ENCODE measurements around the gene MIOX. TPM values are rescaled to one million over a fixed set of nuclear protein-coding genes. Genes with fewer than 3 reads are reported as not detected.

MIOX gene
- total and polyA plus RNA-seq, 9 of the 15 experiments (the other 6 are each of a cell fraction or from before 2014, with no cell fraction given) = 0.08 TPM; not detected in 8

DNA sequence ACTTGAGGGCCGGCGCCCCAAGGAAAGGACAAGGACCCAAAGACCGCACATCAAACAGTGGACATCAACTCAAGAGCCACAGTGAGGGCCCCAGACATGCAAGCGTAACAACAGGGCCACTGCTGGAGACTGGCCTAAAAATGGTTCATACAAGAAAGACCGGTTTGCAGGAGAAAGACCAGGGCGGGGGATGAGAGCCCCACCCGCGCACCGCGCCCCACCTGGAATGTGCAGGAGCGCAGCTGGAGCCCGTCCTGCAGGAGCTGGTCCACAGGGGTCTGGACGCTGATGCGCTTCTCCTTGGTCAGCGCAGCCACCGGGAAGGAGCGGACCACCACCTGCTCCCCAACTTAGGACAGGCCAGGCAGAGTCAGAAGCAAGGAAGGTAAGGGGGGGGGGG, 25.7 kb upstream of the MIOX start:
- ATAC-seq = no peak
- intact Hi-C loops (cut with micrococcal nuclease) = no loop called here
- TF ChIP-seq CBX1 (IDR thresholded peaks at IDR 0.05; ENCODE audit: low read depth) = no peak
- TF ChIP-seq, protein P1, sequence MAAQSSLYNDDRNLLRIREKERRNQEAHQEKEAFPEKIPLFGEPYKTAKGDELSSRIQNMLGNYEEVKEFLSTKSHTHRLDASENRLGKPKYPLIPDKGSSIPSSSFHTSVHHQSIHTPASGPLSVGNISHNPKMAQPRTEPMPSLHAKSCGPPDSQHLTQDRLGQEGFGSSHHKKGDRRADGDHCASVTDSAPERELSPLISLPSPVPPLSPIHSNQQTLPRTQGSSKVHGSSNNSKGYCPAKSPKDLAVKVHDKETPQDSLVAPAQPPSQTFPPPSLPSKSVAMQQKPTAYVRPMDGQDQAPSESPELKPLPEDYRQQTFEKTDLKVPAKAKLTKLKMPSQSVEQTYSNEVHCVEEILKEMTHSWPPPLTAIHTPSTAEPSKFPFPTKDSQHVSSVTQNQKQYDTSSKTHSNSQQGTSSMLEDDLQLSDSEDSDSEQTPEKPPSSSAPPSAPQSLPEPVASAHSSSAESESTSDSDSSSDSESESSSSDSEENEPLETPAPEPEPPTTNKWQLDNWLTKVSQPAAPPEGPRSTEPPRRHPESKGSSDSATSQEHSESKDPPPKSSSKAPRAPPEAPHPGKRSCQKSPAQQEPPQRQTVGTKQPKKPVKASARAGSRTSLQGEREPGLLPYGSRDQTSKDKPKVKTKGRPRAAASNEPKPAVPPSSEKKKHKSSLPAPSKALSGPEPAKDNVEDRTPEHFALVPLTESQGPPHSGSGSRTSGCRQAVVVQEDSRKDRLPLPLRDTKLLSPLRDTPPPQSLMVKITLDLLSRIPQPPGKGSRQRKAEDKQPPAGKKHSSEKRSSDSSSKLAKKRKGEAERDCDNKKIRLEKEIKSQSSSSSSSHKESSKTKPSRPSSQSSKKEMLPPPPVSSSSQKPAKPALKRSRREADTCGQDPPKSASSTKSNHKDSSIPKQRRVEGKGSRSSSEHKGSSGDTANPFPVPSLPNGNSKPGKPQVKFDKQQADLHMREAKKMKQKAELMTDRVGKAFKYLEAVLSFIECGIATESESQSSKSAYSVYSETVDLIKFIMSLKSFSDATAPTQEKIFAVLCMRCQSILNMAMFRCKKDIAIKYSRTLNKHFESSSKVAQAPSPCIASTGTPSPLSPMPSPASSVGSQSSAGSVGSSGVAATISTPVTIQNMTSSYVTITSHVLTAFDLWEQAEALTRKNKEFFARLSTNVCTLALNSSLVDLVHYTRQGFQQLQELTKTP (IDR thresholded peaks at IDR 0.05; ENCODE audit: low read depth in 1 of 2, partially characterized antibody in 2 of 2) = no peak
- TF ChIP-seq NUFIP1 (IDR thresholded peaks at IDR 0.05; ENCODE audit: partially characterized antibody) = no peak
- no peak for TF ChIP-seq ZNF436 (CRISPR knock-in tag; IDR thresholded peaks at IDR 0.05)
- TF ChIP-seq TGIF2 (CRISPR knock-in tag; IDR thresholded peaks at IDR 0.05) = no peak
- TF ChIP-seq FOXP4 (CRISPR knock-in tag; IDR thresholded peaks at IDR 0.05; ENCODE audit: borderline replicate concordance) = no peak
- no peak for TF ChIP-seq ZC3H11A (IDR thresholded peaks at IDR 0.05; ENCODE audit: low read depth, low read length)
- no peak for TF ChIP-seq CTCFL (IDR thresholded peaks at IDR 0.05; ENCODE audit: borderline replicate concordance, insufficient read depth, low read depth, low read length, poor library complexity, severe bottlenecking)
- no peak for TF ChIP-seq ZNF644 (tag; IDR thresholded peaks at IDR 0.05; ENCODE audit: low read depth)
- TF ChIP-seq, protein P2, sequence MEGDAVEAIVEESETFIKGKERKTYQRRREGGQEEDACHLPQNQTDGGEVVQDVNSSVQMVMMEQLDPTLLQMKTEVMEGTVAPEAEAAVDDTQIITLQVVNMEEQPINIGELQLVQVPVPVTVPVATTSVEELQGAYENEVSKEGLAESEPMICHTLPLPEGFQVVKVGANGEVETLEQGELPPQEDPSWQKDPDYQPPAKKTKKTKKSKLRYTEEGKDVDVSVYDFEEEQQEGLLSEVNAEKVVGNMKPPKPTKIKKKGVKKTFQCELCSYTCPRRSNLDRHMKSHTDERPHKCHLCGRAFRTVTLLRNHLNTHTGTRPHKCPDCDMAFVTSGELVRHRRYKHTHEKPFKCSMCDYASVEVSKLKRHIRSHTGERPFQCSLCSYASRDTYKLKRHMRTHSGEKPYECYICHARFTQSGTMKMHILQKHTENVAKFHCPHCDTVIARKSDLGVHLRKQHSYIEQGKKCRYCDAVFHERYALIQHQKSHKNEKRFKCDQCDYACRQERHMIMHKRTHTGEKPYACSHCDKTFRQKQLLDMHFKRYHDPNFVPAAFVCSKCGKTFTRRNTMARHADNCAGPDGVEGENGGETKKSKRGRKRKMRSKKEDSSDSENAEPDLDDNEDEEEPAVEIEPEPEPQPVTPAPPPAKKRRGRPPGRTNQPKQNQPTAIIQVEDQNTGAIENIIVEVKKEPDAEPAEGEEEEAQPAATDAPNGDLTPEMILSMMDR (IDR thresholded peaks at IDR 0.05 in 2 of 3, conservative IDR thresholded peaks at IDR 0.05 in 1 of 3; ENCODE audit: insufficient read depth in 2 of 3, low read depth in 1 of 3, low read length in 3 of 3) = no peak
- TF ChIP-seq ZNF3 (CRISPR knock-in tag; IDR thresholded peaks at IDR 0.05) = no peak
- no peak for TF ChIP-seq CBX3 (IDR thresholded peaks at IDR 0.05; ENCODE audit: borderline replicate concordance in 1 of 2, low read length in 2 of 2)

More for the DNA sequence above, 25.7 kb upstream of the MIOX start:
- in situ Hi-C loops (cut with MboI) = no loop called here
- WGBS (ENCODE audit: insufficient coverage, low coverage, missing lambda C conversion rate) = 95% methylated on average over 10 of the region's 17 CpGs
- H4K20me1 ChIP-seq (replicated peaks; ENCODE audit: control insufficient read depth, insufficient read depth, low read length) = no peaks in the 10 kb centered on the region
- no peaks in the 10 kb centered on the region for H3K79me2 ChIP-seq (ENCODE audit: control insufficient read depth, insufficient read depth, low read length)
- H3K27me3 ChIP-seq (ENCODE audit: control insufficient read depth in 2 of 2, insufficient read depth in 2 of 2, low read length in 2 of 2) = no peaks in the 10 kb centered on the region
- FAIRE-seq (no peak), DNase-seq (ENCODE audit: extremely low read depth in 1 of 4, low spot score in 3 of 4) (no peak)
- H3K9me3 ChIP-seq (replicated peaks; ENCODE audit: control insufficient read depth, insufficient read depth, low read depth, low read length) = no peaks in the 10 kb centered on the region
- H3K27ac ChIP-seq (ENCODE audit: extremely low read depth, low read depth, low read length) = no peak overlapping the region
- H3K4me2 ChIP-seq (ENCODE audit: insufficient read depth, low read length) = no peak overlapping the region
- CTCF ChIA-PET (ENCODE audit: low intra/inter-chr PET ratio) = interaction anchor here (0.6 kb wide), 1 partner anchor 359 kb away, joined by 3 read pairs; no protein-coding TSS in a partner anchor
- no peak overlapping the region for H3K4me3 ChIP-seq
- POLR2A ChIA-PET = no interaction called here
- no peak overlapping the region for H3K9ac ChIP-seq (ENCODE audit: insufficient read depth in 1 of 2, low read depth in 2 of 2, low read length in 2 of 2)
- no peaks in the 10 kb centered on the region for H3K9me1 ChIP-seq (ENCODE audit: control insufficient read depth, insufficient read depth, low read length)
- peaks cover 58% of the 10 kb centered on the region; the same call in 1 of the 3 replicates for H3K36me3 ChIP-seq (ENCODE audit: control insufficient read depth, insufficient read depth, low read length)
- H3K4me1 ChIP-seq (replicated peaks in 1 of 2; ENCODE audit: control insufficient read depth in 2 of 2, insufficient read depth in 2 of 2, low read length in 2 of 2) = peaks cover 0 to 4% of the 10 kb centered on the region in 2 experiments; a peak in 2 of 5 replicates
- no TSS peak for BruUV-seq (replicated peaks)
- no peak overlapping the region for H2AFZ ChIP-seq (ENCODE audit: low read depth, low read length)
